ENCODE results near the gene BAIAP3.

BAIAP3 gene

GRCh38 chr16:1351215-1351581 lies 17.8 kb downstream of the BAIAP3 start:
- H4K20me1 ChIP-seq (ENCODE audit: control insufficient read depth, insufficient read depth, low read depth, low read length): no peaks in the 10 kb centered on the region
- TF ChIP-seq CTCF (IDR thresholded peaks at IDR 0.05; ENCODE audit: low read depth, low read length, poor library complexity, severe bottlenecking): no peak
- no peak for TF ChIP-seq EZH2phosphoT487 (IDR thresholded peaks at IDR 0.05; ENCODE audit: borderline replicate concordance, low read length)
- peaks cover 13% of the 10 kb centered on the region for H3K4me1 ChIP-seq (ENCODE audit: control insufficient read depth, low read length)
- H3K27ac ChIP-seq (ENCODE audit: low read depth, low read length): no peak overlapping the region
- no peaks in the 10 kb centered on the region for H3K9me3 ChIP-seq (ENCODE audit: control insufficient read depth, insufficient read depth, low read length)
- peak overlapping the region; percentile 84 for H3K4me3 ChIP-seq (ENCODE audit: low read length)
- H3K4me2 ChIP-seq (ENCODE audit: low read length): peak overlapping the region; percentile 99
- no peaks in the 10 kb centered on the region for H3K27me3 ChIP-seq (ENCODE audit: control insufficient read depth, low read length)
- peaks cover 13% of the 10 kb centered on the region; the same call in 1 of the 2 replicates for H3K36me3 ChIP-seq (ENCODE audit: control insufficient read depth, low read length)
- H3K9me2 ChIP-seq (replicated peaks; ENCODE audit: control insufficient read depth, low read length): no peaks in the 10 kb centered on the region
- H3F3A ChIP-seq (ENCODE audit: control insufficient read depth, insufficient read depth): no peaks in the 10 kb centered on the region
- H3K79me2 ChIP-seq (ENCODE audit: control insufficient read depth, low read length): peaks cover 55% of the 10 kb centered on the region

DNA sequence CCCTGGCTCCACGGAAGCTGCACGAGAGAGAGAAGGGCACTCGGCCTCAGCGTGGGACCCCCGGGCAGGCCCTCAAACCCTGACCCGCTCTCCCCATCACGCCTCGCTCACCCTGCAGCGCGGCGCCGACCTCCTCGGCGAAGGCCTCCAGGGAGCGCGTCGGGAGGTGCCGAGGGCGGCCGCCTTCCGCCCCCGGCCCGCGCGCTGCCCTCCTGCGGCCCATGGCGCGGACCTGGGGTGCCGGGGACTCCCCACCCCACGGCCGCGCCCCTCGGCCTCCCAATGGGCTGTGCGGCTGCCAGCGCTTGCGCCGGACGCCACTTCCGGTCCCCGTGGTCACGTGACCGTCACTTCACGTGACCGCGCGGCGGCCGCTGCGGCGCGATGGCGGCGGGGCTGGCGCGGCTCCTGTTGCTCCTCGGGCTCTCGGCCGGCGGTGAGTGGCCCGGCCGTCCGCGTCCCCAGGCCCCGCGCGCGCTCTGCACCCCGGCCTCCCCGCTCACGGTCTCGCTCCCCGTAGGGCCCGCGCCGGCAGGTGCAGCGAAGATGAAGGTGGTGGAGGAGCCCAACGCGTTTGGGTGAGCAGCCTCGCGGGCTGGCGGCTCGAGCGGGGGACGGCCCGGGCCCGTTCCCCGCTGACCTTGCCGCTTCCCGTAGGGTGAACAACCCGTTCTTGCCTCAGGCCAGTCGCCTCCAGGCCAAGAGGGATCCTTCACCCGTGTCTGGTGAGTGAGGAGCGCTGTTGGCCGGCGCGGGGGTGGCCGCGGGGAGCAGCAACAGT lies 18.3 kb downstream of the BAIAP3 start, which contains the start of the genes GNPTG and TSR3:
GNPTG (plus strand) TSS at position 350 of the 781 bp plus-strand sequence; CDS start at position 385, 35 bp downstream.
TSR3 (minus strand) TSS at position 297 of the 781 bp plus-strand sequence; CDS start at position 223, 74 bp downstream.
- H3K4me3 ChIP-seq (ENCODE audit: low read length): peak within 1 kb of the TSS; percentile 84
- H3K9me2 ChIP-seq (replicated peaks; ENCODE audit: control insufficient read depth, low read length): no peaks in the 10 kb centered on the region
- H3K4me1 ChIP-seq (ENCODE audit: control insufficient read depth, low read length): peaks cover 13% of the 10 kb centered on the region
- peak within 1 kb of the TSS; percentile 99 for H3K4me2 ChIP-seq (ENCODE audit: low read length)
- no peaks in the 10 kb centered on the region for H4K20me1 ChIP-seq (ENCODE audit: control insufficient read depth, insufficient read depth, low read depth, low read length)
- H3K36me3 ChIP-seq (ENCODE audit: control insufficient read depth, low read length): peaks cover 13% of the 10 kb centered on the region; the same call in 1 of the 2 replicates
- H3F3A ChIP-seq (ENCODE audit: control insufficient read depth, insufficient read depth): no peaks in the 10 kb centered on the region
- TF ChIP-seq CTCF (IDR thresholded peaks at IDR 0.05; ENCODE audit: low read depth, low read length, poor library complexity, severe bottlenecking) (no peak), EZH2phosphoT487 (IDR thresholded peaks at IDR 0.05; ENCODE audit: borderline replicate concordance, low read length) (no peak)
- H3K27me3 ChIP-seq (ENCODE audit: control insufficient read depth, low read length): no peaks in the 10 kb centered on the region
- H3K79me2 ChIP-seq (ENCODE audit: control insufficient read depth, low read length): peaks cover 61% of the 10 kb centered on the region
- H3K27ac ChIP-seq (ENCODE audit: low read depth, low read length): no peak within 1 kb of the TSS
- no peaks in the 10 kb centered on the region for H3K9me3 ChIP-seq (ENCODE audit: control insufficient read depth, insufficient read depth, low read length)

- H3K27me3 ChIP-seq (ENCODE audit: control insufficient read depth, low read length): no peaks in the 10 kb centered on the region
- H3K4me1 ChIP-seq (ENCODE audit: control insufficient read depth, low read length): peaks cover 13% of the 10 kb centered on the region
- H3K79me2 ChIP-seq (ENCODE audit: control insufficient read depth, low read length): peaks cover 73% of the 10 kb centered on the region
- H3K36me3 ChIP-seq (ENCODE audit: control insufficient read depth, low read length): no peaks in the 10 kb centered on the region; the same call in 1 of the 2 replicates
- H3K27ac ChIP-seq (ENCODE audit: low read depth, low read length): no peak overlapping the region
- no peak overlapping the region for H3K4me2 ChIP-seq (ENCODE audit: low read length)
- TF ChIP-seq CTCF (IDR thresholded peaks at IDR 0.05; ENCODE audit: low read depth, low read length, poor library complexity, severe bottlenecking) (no peak), EZH2phosphoT487 (IDR thresholded peaks at IDR 0.05; ENCODE audit: borderline replicate concordance, low read length) (no peak)
- no peaks in the 10 kb centered on the region for H3F3A ChIP-seq (ENCODE audit: control insufficient read depth, insufficient read depth)
- H4K20me1 ChIP-seq (ENCODE audit: control insufficient read depth, insufficient read depth, low read depth, low read length): no peaks in the 10 kb centered on the region
- no peaks in the 10 kb centered on the region for H3K9me3 ChIP-seq (ENCODE audit: control insufficient read depth, insufficient read depth, low read length)
- H3K4me3 ChIP-seq (ENCODE audit: low read length): no peak overlapping the region
- H3K9me2 ChIP-seq (replicated peaks; ENCODE audit: control insufficient read depth, low read length): no peaks in the 10 kb centered on the region
These were observed 21.5 kb downstream of the BAIAP3 start for GRCh38 chr16:1354815-1355540.

Measured in DOHH2 (cell line).